AG04450 (cell line): ENCODE results near the gene CENPT. TPM values are rescaled to one million over a fixed set of nuclear protein-coding genes. Genes with fewer than 3 reads are reported as not detected.

Experiments
- CTCF ChIA-PET: fragments of 300-600, 350-600 bp; formaldehyde crosslinking; extraction: SDS; loops from one replicate; lab custom pipeline; 2022; ENCODE audit warnings: antibody characterized with exemption, inconsistent platforms; lab: Charles Lee
- POLR2A ChIA-PET: fragments of 350-600 bp; formaldehyde crosslinking; extraction: SDS; loops from one replicate; lab custom pipeline; 2021; ENCODE audit warnings: antibody characterized with exemption, inconsistent platforms; lab: Yijun Ruan, JAX
- DNase-seq: peaks from one replicate; pipeline ENCODE4 v3.0.0-alpha.2; 2011; ENCODE audit warnings: low read depth, low spot score
- H3K27ac ChIP-seq: one replicate; pipeline ENCODE4 v1.5.1; 2012; ENCODE audit warnings: low read depth, low read length, control low read depth
- H3K27me3 ChIP-seq: one replicate; pipeline ENCODE4 v1.6.0; 2012; ENCODE audit warnings: low read length; ENCODE audit not compliant: control insufficient read depth, insufficient read depth
- H3K4me3 ChIP-seq: 2 replicates; pipeline ENCODE4 v1.5.1; 2011; ENCODE audit warnings: mild to moderate bottlenecking, low read depth, low read length, control low read depth
- H3K9me3 ChIP-seq: 2 replicates; pipeline ENCODE4 v1.5.1; 2012; ENCODE audit warnings: low read length; ENCODE audit not compliant: control insufficient read depth, insufficient read depth
- polyA minus RNA-seq: library from RNA; depleted of rRNA, polyadenylated mRNA; stranded (reverse); fragments of >200 nt; gene quantifications from 2 replicates; pipeline ENCODE4 v1.2.3, GENCODE V29; 2011; rRNA and poly(A)+ RNA removed
- polyA plus RNA-seq: library from polyadenylated mRNA; depleted of rRNA; stranded (reverse); fragments of >200 nt; gene quantifications from 2 replicates; pipeline ENCODE4 v1.2.3, GENCODE V29; 2011; rRNA removed
- TF ChIP-seq, protein P1 (sequence below): IDR thresholded peaks from 2 replicates; pipeline ENCODE4 v1.5.1; 2011; ENCODE audit warnings: low read depth, low read length, control low read depth, inconsistent platforms

The CENPT gene, protein sequence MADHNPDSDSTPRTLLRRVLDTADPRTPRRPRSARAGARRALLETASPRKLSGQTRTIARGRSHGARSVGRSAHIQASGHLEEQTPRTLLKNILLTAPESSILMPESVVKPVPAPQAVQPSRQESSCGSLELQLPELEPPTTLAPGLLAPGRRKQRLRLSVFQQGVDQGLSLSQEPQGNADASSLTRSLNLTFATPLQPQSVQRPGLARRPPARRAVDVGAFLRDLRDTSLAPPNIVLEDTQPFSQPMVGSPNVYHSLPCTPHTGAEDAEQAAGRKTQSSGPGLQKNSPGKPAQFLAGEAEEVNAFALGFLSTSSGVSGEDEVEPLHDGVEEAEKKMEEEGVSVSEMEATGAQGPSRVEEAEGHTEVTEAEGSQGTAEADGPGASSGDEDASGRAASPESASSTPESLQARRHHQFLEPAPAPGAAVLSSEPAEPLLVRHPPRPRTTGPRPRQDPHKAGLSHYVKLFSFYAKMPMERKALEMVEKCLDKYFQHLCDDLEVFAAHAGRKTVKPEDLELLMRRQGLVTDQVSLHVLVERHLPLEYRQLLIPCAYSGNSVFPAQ
- 17.9 and 21.7 TPM in 2 replicates for polyA plus RNA-seq
- 21.1 and 27.6 TPM in 2 replicates for polyA minus RNA-seq

DNA sequence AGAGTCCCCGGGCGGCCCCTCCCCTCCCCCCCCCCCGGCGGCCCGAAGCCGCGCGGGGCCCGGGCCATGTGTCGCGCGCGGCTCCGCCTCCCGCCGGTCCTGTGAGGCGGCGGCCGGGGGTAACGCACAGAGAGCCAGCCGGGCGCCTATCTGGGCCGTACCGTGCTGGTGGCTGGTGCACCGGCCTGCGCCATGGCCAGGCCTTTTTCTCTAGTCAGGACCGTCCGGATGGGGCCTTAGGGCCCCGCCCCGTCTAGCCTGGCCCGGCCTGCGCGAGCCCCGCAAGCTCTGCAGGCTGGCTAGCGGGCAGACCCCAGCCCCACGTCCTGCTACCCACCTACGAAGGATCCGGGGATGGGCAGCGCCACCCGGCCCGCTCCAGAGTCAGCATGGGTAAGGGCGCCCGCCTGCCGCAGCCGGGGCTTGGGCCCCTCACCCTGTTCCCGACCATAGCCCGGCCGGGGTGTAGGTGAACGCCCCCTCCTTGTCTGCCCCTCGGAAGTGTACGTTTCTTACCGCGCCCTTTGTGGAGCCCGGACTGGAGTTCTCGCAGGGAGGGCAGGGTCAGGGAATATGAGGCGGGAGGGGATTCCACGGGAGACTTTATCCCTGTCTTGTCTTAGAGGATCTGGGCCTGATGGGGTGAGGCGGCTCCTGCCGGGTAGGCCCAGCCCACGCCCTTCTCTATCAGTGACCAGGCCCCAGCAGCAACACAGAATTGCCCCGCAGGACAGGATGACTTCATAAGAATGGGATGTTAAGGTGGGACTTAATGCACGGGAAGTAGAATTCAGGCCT lies at the start of gene CENPT:
TSS of gene CENPT (minus strand) at position 630 of the 798 bp plus-strand sequence. CDS start 13,834 bp downstream, outside the sequence.
- Histone ChIP-seq H3K27me3 (no peaks in the 10 kb centered on the region), H3K9me3 (peaks cover 4% of the 10 kb centered on the region; the same call in 1 of the 2 replicates), H3K4me3 (peak within 1 kb of the TSS; percentile 86), H3K27ac (peak within 1 kb of the TSS; percentile 78)
- ChIA-PET POLR2A (interaction anchor here (1.2 to 2.1 kb wide), 3 partner anchors 13 to 26 kb away, joined by 3 to 9 read pairs (median 5); partner anchors contain the start of gene EDC4), CTCF (interaction anchor here (0.7 to 1.5 kb wide), 2 partner anchors 36 to 174 kb away, joined by 3 to 4 read pairs; no protein-coding TSS in a partner anchor)
- DNase-seq: no peak
- TF ChIP-seq, protein P1, sequence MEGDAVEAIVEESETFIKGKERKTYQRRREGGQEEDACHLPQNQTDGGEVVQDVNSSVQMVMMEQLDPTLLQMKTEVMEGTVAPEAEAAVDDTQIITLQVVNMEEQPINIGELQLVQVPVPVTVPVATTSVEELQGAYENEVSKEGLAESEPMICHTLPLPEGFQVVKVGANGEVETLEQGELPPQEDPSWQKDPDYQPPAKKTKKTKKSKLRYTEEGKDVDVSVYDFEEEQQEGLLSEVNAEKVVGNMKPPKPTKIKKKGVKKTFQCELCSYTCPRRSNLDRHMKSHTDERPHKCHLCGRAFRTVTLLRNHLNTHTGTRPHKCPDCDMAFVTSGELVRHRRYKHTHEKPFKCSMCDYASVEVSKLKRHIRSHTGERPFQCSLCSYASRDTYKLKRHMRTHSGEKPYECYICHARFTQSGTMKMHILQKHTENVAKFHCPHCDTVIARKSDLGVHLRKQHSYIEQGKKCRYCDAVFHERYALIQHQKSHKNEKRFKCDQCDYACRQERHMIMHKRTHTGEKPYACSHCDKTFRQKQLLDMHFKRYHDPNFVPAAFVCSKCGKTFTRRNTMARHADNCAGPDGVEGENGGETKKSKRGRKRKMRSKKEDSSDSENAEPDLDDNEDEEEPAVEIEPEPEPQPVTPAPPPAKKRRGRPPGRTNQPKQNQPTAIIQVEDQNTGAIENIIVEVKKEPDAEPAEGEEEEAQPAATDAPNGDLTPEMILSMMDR: no peak

DNA sequence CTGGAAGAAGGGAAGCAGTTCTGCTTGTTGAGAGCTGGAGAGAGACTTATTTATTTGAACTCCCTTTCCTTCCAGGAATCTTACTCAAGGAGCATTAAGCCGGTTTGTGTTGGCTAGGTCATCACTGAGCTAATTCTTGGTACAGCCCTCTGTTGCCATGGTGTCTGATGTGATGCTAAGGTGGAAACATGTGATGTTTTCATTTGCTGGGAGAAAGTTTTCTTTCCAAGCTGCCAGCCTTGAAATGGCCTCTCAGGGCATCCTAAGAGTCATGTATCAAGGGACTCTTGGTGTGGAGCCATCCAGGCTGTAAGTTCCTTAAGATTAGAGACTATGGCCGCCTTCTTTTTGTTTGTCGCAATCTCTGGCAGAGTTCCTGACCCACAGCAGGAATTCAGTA lies 49.7 kb upstream of the CENPT start:
- DNase-seq: no peak
- H3K27ac ChIP-seq: no peak overlapping the region
- H3K9me3 ChIP-seq: no peaks in the 10 kb centered on the region
- ChIA-PET POLR2A (interaction anchor here (0.6 kb wide), 1 partner anchor 38 kb away, joined by 3 read pairs; no protein-coding TSS in a partner anchor), CTCF (interaction anchor here (3.1 kb wide), 1 partner anchor 13 kb away, joined by 12 read pairs; the partner anchor contains the start of gene NRN1L)
- no peaks in the 10 kb centered on the region for H3K27me3 ChIP-seq
- TF ChIP-seq, protein P1: no peak
- no peak overlapping the region for H3K4me3 ChIP-seq

DNA sequence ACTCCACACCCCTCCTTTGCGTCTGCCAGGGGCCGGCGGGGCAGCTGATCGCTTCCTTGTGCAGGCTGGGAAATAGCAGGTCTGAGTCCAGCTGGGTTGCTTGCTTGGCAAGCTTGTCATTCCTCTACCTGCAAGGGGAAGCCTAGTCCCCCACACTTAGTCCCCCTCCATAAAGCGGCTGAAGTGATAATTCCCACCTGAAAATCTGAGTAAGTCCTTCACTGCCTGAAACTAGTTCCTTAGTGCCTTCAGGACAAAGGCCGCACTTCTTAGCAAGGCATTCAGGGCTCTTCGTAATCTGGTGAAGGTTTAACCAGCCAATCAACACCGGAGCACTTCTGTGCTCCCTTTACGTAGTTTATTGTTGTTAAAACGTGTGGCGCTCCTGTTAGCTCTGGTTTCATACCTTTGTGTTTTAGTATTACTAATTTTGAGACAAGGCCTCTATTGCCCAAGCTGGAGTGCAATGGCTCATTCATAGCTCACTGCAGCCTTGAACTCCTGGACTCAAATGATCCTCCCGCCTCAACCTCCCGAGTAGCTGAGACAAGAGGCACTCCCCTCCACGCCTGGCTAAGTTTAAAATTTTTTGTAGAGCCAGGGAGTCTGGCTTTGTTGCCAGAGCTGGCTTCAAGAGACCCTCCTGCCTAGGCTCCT lies 46.4 kb upstream of the CENPT start:
- no peak for DNase-seq
- POLR2A ChIA-PET: interaction anchor here (1.1 to 2.0 kb wide), 2 partner anchors 10 to 49 kb away, joined by 3 to 10 read pairs; partner anchors contain the start of gene NRN1L
- Histone ChIP-seq H3K9me3 (no peaks in the 10 kb centered on the region), H3K27me3 (no peaks in the 10 kb centered on the region), H3K27ac (peak overlapping the region; percentile 75), H3K4me3 (peak overlapping the region; percentile 87)
- CTCF ChIA-PET: interaction anchor here (1.3 to 3.3 kb wide), 3 partner anchors 10 to 335 kb away, joined by 3 to 16 read pairs (median 3); partner anchors contain the start of gene NRN1L
- TF ChIP-seq, protein P1: no peak

DNA sequence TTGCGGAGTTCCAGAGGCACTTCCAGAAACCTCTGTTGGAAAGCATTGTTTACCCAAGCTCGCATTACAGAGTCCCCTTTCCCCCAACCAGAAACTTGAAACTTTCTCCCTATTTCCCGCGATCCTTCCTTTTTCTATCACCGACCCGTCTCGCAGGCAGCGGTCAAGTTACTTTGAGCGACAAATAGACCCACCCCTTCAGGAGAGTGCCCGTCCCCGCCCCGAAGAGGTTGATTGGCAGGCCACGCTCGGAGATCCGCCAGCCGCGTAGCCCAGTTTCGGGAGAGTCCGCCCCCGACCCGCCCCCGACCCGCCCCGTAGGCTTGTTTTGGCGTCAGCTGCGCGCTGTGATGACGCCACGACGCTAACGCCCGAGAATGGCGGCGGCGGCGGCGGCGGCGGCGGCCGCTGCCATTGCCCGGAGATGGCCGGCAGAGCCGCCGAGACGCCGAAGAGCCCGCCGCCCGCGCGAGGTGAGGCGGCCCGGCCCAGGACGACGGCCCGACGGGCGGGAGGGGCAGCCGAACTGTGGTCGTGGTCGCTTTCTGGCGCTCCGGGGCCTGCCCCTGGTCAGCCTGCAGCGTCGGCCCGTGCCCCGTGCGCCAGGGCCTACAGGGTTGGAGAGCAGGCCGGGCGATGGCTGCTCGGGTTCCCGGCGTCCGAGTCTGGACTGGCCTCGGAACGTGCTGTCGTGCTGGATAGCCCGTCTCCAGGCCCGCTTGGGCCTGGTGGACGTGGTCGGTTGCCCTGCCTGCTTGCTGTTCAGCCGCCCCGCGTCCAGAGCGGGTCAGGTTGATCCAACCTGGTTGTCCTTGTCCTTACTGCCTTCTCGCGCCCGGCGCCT lies 45.6 kb upstream of the CENPT start, which contains the start of gene PSKH1:
TSS of gene PSKH1 (plus strand) at position 356 of the 844 bp plus-strand sequence. CDS start 15,496 bp downstream, outside the sequence.
- peak within 1 kb of the TSS; percentile 75 for H3K27ac ChIP-seq
- ChIA-PET POLR2A (interaction anchor here (0.6 to 2.0 kb wide), 4 partner anchors 9 to 233 kb away, joined by 3 to 10 read pairs (median 3); partner anchors contain the start of genes ACD, EDC4 and NRN1L), CTCF (interaction anchor here (0.6 to 3.3 kb wide), 8 partner anchors 9 to 335 kb away, joined by 3 to 16 read pairs (median 3); partner anchors contain the start of gene NRN1L)
- DNase-seq: peak; percentile 79
- H3K9me3 ChIP-seq: no peaks in the 10 kb centered on the region
- TF ChIP-seq, protein P1: no peak
- no peaks in the 10 kb centered on the region for H3K27me3 ChIP-seq
- peak within 1 kb of the TSS; percentile 87 for H3K4me3 ChIP-seq
